ENCODE data around the gene RBMS1.

RBMS1 gene

DNA sequence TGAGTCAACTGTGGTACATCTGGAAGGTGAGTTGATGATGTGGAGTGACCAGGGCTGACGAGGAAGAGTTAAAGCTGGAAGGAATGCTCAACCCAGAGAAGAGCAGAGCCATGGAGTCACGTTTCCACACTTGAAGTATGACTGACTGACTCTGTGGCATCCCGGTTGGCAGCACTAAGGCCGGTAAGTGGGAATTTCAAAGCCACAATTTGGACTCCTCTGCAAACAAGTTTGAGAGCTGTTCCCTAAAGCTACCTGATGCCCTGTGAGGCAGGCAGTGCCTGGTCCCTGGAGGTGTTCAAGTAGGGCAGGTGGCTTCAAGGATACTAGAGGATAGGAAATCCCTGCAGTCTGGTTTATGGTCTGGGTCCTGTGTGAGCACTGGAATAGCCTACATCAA, 224.2 kb downstream of the RBMS1 start:
- no peak for DNase-seq

DNA sequence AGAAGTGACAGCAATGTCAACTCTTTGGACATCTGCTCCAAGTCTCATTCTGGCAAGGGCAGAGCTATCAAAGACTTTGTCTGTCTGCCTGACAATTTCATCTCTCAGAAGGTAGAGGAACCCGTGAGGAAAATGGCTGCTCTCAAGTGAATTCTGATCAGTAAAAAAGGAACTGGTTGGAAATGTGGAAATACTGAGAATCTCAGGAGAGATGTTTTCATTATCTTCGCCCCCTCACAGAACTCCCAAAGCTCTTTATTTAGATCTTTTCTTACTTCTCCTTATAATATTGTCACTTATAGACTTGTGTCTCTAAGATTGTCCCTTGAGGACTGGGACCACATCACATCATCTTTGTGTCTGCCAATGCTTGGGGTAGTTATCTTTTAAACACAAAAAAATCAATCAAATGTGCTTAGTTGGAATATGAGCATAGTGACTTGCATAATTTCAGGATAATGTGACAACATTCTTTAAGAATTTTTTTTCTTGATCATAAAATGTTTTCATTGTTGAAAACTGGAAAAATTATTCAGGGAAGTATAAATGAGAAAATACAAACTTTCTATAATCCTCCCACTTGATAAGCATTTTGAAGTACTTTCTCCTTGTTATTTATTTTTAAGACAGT, 225.3 kb downstream of the RBMS1 start:
- DNase-seq, result no peak

DNA sequence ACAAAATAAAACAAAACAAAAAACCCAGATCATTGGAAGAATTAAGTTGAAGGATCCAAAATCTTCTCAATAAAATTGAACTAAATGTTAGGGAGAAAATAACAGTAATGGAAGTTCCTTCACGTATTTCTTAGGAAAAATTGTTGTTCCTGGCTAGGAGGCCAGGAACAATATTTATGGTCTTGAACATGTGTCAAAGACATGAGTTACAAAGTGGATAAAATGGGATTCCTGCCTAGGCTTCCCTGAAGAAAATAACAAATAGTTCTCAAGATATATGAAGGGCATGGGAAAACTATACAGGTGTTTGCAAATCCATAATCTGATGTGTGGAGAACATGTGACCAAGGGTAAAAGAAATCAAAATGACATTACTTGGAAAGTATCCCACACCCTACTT, 225.9 kb downstream of the RBMS1 start:
- no peak for DNase-seq

DNA sequence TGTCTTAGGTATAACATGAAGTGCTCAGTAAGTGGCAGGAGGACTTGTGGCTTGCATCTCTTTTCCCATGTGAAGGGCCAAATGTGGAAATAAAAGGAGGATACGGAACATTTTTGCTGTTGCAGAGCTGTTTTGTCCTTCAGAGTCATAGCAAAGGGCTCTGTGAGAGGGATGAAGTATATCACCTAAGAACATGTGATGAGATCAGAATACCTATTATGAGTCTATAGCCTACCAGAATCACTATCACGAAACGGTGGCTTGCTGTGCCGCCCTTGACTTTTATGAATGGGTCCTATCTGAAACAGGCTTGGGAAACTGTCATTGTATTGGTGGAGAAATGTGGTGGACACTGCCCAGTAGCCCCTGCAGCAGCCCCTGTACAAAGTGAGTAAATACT, 226.6 kb downstream of the RBMS1 start:
- no peak for DNase-seq

DNA sequence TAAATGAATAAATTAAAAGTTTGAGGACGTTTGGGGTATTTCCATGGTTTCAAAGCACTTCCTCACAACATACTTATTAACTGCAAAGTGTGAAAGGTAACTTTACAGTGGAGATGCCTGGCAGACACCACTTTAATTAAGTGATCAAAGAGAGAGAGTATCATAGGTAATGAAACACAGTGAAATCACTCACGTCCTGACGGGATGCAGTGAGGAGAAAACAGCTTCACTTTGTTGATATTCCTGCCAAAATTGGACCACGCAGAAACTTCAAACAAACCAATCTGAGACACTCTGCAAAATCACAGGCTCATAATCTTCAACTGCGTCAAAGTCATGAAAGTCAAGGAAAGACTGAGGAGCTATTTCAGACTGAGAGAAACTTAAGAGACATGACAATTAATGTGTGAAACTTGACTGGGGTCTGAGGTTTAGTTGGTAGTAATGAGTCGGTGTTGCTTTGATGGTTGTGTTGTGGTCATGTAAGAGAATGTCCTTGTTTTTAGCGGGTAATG, 227.5 kb downstream of the RBMS1 start:
- DNase-seq, result no peak

DNA sequence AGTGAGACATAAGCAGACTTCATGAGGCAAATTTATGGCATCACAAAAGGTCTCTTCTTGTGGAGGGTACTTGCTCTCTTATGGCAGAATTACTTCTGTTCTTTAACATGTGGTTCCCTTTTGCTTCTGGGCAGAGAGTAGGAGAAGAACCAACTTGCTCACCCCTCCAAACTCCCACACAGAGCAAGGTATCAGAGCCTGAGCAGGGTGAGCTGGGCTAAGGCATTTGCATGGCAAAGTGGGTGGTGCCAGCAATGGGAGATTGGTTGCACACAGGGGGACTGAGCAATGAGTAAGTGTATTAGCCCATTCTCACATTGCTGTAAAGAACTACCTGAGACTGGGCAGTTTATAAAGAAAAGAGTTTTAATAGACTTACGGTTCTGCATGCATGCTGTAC, 229.3 kb downstream of the RBMS1 start:
- DNase-seq, result no peak

DNA sequence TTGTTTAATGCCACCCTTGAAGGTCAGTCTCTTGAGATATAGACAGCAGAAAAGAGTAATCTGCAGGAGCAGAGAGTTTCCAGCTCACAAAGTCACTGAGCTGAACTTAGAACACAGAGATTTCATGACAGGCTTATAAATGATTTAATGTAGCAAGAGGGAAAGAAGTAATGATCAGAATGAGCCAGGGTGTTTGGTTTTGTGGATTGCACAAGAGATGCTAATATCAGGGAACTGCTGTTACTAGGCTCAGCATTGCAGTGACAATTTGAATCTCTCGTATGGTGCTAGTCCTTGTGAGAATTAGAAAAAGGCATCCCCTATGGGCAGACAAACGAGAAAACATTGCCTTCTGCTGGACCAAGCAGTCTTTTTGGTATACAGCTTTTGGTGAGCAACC, 231.9 kb downstream of the RBMS1 start:
- DNase-seq, result no peak

DNA sequence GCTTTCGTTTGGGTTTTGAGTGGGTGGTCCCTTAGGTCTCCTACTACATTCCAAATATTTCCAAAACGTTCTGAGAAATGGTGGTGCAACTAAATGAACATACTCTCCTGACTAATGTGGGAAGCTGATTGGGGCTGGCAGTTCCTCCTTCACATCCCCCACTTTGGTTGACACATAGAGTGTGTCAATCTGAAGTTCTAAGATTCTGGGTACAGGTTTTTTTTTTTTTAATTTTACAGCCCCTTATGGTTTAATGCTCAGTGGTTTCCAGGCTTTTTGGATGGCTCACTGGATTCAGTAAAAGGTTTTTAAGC, 235.2 kb downstream of the RBMS1 start:
- DNase-seq, result no peak

DNA sequence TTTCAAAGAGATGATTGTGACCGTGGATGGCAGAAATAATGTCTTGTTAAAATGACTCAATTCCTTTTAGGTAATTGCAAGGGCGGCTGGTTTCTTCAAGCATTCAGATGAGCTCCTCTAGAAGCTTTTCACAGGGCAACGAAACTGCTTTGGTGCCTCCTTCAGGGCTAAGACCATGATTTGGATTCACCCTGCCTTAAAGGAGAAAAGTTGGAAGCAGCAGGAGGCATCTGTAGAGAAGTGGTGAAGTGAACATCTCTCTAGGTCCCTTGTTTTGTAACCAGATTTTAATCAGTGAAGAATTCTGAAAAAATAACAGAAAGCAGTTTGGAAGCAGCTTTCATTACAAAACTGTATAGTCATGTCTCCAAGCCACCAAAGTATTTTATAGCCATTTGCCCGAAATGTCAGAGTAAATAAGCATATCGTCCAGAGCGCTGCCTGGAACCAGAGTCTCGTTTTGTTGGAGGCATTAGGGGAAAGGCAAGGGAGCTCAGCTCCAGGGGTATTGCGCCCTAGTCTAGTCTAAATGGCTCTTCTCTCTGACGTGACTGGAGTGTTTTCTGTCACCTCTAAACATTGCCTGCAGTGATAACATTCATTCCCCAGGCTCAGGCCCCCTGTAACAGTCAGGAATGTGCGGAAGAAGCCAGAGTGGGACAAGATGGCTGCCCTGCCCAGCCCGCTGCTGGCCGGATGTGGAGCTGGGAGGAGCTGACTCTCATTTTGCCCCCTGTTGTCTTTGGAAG, 235.7 kb downstream of the RBMS1 start:
- no peak for DNase-seq

DNA sequence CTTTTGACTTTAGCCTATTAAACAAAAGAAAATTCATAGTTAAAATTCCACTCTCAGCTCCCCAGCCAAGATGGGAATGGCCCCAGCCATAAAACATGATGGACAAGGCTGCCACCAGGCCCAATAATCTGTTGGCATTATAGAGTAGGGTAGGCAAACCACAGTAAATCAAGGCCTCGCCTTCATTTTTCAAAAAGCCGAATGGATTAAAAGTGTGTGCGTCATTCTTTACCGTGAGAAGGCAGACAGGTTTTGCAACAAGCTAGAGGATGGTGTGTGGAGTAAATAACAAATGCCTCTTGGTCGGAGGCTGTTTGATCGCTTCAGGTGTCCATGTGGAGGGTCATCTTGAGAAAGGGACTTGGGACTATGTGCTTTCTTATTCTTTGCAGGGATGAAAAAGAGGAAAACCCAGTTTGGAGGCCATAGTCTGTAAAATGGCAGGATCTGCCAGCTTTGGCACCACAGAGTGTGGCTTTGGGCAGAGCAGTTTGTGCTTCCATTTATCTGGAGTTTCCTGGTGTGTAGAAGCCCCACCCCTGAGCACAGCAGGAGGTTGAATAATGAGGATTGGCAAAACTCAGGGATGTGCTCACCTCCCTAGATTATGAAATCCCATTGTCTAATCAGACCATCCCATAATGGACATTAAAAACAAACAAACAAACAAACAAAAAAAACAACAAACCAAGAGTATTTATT, 236.4 kb downstream of the RBMS1 start:
- DNase-seq, result no peak

DNA sequence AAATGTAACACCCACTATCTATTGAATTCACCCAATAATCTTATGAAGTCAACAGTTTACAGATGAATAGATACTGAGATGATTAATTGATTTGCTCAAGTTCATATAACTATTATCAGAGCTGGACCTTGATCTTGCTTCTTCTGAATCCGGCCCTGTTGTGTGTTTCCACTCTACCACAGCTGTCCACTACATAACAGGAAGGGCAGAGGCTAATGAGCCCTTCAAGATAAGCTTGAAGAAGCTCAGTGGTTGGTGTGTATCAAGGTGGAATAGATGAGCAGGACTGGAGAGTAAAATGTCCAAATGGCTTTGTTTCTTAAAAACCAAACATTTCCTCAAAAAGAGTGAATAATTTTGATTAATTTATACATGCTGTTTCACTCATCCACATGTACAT, 237.1 kb downstream of the RBMS1 start:
- no peak for DNase-seq

DNA sequence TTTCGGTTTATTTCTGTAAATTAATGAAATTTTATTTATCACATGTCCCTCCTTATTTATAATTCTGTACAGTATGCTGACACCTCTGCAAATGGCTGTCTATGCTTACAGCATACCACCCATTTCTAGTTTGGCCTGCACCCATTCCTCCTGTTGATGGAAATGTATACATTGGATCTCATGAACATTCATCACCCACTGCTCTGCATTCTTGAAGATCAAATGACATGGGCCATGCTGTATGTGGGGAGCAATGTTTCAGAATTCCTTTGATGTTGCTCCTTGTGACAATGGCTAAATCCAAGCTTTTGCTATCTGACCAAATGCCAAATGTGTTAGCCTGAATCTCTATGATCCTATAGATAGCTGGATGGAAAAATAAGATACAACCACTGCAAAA, 238.2 kb downstream of the RBMS1 start:
- no peak for DNase-seq

DNA sequence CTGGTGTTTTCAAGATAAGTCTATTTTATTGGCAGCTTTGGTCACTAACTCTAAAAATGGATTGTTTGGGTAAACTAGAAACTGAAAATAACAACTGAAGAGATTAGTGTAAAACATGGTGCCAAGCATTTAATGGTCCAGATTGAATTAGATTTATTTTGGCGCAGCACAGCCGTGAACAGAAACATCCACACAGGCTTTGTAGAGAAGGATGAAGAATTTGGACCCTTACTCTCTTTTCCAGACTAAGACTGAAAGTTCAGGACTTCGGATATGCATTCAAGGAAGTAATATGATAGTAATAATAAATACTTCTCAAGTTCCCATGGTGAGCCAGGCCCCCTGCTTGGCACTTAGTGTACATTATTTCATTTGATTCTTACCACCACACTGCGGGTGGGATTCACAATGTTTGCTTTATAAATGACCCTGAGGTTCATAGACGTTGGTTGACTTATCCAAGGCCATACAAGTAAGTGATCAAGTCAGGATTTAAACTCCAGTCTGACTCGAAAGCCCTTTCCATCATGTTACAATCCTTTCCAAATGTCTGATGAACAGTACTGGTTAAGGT, 239.3 kb downstream of the RBMS1 start:
- no peak for DNase-seq

DNA sequence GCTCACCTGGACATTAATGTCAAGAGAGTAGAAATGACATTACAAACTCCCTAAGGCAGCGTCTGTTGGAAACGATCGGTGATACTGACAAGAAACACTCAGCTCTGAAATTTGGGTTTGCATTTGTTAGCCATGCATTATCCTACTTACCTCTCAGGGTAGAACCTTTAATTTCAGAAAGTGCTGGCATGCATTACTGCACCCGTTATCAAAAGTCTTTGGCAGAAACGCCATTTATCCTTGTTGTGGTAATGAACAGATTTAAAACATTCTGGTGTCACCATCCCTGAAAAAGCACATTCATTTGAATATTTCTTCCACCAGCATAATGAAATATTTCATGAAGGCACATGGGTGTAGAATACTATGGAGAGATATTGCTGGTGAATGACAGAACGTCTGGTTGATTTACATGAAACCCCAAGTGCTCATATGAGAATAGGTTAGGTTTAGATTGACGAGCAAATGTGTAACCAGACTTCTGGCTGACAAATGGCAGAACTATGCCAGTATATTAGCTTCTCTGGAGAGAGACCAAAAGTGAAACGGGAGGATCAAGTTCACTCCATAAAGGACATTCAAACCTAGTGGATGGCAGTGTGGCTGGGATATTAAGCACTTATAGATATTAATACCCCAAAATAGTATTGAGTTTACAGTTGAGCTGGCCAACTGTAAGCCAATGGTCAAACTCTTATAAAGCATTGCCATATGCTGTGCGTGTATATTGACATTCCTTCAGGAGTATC, 240.0 kb downstream of the RBMS1 start:
- no peak for DNase-seq

DNA sequence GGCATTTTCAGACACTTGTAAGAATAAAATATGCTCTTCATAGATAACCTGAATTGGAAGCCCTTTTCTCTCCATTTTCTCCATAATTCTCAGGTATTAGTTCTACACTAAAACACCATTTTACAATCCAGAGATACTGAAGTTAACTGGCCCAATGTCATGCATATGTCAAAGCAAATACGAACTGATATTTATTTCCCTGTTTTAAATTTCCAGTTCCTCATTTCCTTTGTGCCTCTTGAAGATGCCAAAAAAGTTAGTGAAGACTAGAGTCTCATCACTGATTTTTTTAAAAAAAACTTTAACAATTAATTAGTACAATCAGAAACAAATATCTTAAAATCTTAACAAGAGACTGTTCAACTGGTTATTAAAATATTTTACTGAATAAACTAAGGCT, 240.7 kb downstream of the RBMS1 start:
- no peak for DNase-seq

DNA sequence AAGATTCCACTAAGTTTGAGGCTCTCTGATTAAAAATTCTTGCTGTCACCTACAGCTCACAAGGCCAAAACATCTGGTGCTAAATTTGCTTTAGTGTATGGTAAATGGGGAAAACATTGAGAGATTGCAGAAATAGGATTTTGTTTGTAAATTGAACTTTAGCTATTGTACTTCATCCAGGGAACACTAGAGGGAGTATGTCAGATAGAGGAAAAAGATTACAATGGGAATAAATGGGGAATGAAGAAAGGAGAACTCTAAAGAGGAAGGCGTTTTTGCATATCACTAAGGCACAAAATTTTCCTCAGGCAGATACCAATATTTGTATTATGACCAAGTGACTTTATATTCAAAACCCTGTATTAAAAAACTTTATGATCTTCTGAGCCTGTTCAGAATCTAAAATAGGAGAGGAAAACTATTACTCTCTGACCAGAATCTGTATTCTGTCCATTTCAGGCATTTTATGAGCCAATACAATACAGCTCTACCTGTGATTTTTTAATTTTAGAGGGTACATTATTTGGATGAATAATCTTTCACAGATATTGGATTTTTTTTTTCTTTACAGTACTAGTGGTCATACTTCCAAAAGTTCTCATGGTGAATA, 241.2 kb downstream of the RBMS1 start:
- DNase-seq, result no peak

DNA sequence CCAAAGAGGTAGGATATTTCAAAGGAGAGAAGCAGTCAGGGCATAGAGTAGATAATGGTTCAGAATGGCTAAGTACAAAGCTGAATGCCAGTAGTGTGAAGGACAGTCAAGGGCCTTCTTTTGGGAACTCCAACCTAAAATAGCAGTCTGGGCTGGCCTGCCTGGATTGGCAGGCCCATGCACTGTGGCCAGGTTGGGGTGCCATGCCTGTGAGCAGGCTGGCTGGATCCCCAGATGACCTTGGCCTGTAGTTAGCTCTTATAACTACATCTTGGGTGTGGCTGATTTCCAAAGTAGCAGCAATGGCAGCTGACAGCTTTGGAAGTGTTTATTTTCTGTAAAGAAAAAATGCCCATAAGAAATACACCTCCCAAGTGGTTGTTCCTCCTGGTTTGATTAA, 242.0 kb downstream of the RBMS1 start:
- no peak for DNase-seq

DNA sequence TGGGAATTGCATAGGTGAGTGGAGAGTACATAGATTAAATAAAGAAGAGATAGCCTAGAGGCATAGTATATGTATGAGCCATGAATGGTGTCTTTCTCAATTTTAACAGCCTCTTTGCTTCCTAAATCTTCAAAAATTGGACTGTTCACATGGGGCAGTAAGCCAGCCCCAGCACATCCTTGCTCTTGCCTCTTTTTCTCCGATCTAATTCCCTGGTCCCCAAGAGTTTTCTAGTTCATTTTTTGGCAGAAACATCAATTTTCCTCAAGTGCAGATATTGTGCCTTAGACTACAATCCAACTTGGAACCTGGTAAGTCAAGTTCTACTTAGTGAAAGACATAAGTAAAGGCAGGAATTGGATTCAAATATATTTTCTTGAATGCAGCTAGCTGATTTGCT, 243.7 kb downstream of the RBMS1 start:
- DNase-seq, result no peak

DNA sequence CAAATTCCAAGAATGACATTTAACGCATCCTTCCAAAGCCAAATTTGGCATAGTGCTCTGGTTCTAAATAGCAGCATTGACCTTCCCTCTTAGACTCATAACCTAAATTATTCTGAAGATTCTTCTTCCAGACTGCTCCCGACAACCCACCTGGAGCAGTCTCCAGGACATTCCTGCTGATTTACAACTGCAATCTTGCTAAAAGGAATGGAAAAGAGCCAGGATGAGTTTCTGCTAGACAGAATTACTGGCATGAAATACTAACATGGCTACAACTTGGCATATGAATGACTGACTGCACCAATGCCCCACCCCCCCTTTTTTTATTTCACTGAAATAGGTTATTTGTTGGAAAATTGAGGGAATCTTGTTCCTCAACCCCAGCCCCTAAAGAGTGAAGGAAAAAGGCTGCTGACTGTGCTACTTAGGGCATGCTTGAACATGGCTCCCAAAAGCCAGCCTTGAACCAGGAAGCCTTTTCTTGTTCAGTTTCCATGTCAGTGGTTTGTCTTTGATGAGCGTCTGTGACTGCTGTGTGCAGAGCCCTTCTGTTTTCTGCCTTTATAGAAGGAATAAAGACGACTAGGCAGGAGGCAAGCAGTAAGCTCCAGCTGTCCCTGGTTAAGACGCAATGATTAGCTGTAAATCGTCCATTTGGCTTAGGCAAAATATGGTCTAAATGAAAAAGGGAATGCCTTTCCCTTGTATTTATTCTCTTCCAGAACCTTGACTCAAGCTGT, 246.1 kb downstream of the RBMS1 start:
- DNase-seq, result no peak

DNA sequence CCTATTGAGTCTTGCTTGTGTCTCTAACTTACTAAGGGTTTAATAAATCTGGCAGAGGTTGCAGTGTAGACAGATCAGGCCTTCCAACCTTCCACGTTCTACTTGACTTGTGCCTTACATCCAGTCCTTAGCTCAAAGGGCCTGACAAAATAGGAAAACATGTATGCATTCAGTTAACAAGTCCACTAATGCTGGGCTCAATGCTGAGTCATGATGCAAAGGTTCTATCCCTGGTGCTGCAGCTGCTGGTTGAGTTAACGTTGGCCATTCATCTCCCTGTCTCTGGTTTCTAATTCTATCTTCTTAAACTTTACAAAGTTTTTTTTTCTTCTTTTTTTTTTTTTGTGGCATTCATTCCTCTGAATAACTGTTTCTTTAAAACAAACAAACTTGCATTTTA, 247.3 kb downstream of the RBMS1 start:
- no peak for DNase-seq

DNA sequence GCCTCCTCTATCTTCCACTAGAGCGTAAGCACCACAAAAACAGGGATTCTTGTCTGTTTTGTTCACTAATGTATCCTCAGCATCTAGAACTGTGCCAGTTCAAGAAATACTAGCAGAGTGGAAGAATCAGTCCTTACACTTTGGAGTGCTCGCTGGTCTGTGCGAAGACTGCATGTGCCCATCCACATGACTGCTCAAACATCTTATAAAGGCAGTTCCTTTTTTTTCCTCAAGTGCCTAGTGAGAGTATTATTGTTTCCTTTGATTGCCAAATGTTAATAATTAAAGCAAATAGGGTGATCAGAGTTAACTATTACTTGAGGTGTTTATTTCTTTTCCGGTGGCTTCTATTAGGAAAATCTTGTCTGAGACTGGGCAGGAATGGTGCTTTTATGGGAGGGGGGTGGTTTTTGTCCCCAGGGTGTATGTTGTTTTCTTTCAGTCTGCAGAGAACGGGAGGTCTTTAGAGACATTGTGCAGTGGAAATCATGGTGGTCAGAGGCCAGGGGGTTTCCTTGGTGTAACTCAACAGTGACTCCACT, 247.9 kb downstream of the RBMS1 start:
- no peak for DNase-seq

Data from CD4-positive, alpha-beta T cell treated with Interferon gamma for 1 hour (primary cell).